C4-2B (cell line): ENCODE results near the gene GPS2.

Source experiments
- CTCF ChIP-seq: fragments of 450-650 bp; conservative IDR thresholded peaks from 2 replicates; pipeline ENCODE4 v1.5.1; 2017; ENCODE audit warnings: mild to moderate bottlenecking
- ZFX ChIP-seq: fragments of 450-650 bp; IDR thresholded peaks from 2 replicates; pipeline ENCODE4 v1.6.1; 2017

GRCh38 chr17:7290685-7291084, 24.5 kb downstream of the GPS2 start:
- no peak for TF ChIP-seq CTCF
- no peak for TF ChIP-seq ZFX
